WI38 (cell line): ENCODE results near the gene FOXA2.

Experiments
- H3K4me3 ChIP-seq: 2 replicates; pipeline ENCODE4 v1.5.1; 2011; ENCODE audit warnings: low read depth, mild to moderate bottlenecking, control low read depth, low read length
- TF ChIP-seq, protein P1 (sequence below): IDR thresholded peaks from 2 replicates; pipeline ENCODE4 v1.5.1; 2012; ENCODE audit warnings: low read depth, mild to moderate bottlenecking, control low read depth, low read length

FOXA2 gene

DNA sequence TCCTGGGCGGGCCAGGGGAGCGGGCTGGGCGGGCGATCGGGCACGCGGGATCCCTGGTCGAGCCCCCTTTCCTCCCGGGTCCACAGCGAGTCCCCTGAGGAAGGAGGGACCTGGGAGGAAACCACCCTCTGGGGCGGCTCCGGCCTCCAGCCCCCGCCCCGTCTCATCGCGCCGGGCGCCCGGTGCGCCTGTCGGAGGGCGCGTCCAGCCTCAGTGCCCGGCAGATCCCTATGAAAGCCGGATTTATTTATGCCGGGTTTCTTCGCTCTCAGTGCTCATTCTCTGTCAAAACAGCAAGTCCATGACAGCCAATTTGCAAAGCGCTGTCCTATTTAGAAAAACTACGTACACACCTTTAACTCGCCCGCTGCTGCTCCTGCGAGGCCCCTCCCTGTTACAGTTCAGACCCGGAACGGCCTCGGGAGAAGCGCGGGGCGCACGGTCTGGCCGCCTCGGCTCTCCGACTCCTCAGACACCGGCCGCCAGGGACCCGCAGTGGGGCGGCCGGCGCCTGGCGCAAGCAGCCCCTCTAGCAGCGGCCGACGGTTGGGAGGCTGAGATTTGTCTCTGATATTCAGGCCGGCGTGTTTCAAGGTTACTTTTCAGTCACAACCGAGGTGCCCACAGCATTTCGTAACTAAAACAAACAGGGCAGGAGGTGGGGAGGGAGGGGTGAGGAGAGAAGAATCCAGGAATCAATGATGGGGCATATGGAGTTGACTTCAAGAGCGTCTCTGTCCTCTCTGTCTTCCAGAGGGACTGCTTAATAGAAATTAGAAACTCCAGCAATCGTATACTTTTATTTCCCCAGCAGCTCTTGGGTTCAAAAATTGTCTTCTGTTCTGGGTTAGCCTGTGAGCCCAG lies 782 bp upstream of the FOXA2 start:
- TF ChIP-seq, protein P1, sequence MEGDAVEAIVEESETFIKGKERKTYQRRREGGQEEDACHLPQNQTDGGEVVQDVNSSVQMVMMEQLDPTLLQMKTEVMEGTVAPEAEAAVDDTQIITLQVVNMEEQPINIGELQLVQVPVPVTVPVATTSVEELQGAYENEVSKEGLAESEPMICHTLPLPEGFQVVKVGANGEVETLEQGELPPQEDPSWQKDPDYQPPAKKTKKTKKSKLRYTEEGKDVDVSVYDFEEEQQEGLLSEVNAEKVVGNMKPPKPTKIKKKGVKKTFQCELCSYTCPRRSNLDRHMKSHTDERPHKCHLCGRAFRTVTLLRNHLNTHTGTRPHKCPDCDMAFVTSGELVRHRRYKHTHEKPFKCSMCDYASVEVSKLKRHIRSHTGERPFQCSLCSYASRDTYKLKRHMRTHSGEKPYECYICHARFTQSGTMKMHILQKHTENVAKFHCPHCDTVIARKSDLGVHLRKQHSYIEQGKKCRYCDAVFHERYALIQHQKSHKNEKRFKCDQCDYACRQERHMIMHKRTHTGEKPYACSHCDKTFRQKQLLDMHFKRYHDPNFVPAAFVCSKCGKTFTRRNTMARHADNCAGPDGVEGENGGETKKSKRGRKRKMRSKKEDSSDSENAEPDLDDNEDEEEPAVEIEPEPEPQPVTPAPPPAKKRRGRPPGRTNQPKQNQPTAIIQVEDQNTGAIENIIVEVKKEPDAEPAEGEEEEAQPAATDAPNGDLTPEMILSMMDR: no peak
- H3K4me3 ChIP-seq: no peak overlapping the region

DNA sequence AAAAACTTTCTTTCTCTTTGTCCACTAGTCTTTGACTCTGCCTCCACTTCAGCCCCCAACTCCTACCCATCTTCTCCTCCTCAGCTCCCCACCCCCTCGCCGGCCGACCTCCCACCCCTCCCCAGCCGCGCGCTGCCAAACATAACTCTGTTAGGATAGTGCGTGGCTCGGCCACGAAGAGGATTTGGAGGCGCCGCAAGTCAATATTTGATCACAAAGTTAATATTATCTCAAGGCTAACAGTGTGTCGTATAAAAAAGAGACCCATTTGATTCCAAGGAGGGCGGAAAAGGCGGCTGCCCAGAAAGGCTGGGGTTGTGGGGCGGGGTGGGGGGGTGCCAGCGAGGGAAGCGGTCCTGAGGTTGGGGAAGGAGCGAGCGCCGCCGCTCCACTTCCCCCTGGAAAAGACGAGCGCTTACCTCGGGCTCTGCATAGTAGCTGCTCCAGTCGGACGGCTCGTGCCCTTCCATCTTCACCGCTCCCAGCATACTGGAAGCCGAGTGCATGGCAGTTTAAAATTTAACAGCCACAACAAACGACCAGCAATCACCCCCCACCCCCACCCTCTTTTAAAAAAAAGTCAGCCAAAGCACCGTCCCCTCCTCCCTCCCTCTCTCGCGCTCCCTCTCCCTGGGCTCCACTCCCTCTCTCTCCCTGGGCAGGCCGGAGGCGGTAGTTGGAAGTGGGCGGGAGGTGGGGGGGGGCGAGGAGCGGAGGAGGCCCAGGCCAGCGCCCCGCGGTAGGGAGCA lies 425 bp downstream of the FOXA2 start:
- H3K4me3 ChIP-seq: no peak overlapping the region
- TF ChIP-seq, protein P1: no peak

- TF ChIP-seq, protein P1: no peak
- H3K4me3 ChIP-seq: no peak overlapping the region
These were observed 1.2 kb downstream of the FOXA2 start for GRCh38 chr20:22582964-22583772.

DNA sequence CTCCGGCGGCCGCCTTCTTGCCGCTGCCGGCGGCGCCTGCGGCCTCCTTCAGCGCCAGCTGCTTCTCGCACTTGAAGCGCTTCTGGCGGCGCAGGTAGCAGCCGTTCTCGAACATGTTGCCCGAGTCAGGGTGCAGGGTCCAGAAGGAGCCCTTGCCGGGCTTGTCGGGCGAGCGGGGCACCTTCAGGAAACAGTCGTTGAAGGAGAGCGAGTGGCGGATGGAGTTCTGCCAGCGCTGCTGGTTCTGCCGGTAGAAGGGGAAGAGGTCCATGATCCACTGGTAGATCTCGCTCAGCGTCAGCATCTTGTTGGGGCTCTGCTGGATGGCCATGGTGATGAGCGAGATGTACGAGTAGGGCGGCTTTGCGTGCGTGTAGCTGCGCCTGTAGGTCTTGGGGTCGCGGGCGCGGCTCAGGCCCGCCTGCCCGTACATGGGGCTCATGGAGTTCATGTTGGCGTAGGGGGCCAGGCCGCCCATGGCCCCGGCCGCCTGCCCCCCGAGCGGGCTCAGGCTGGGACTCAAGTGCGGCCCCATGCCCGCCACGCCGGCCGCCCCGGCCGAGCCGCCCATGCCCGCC lies 1.9 kb downstream of the FOXA2 start:
- TF ChIP-seq, protein P1: no peak
- H3K4me3 ChIP-seq: no peak overlapping the region

DNA sequence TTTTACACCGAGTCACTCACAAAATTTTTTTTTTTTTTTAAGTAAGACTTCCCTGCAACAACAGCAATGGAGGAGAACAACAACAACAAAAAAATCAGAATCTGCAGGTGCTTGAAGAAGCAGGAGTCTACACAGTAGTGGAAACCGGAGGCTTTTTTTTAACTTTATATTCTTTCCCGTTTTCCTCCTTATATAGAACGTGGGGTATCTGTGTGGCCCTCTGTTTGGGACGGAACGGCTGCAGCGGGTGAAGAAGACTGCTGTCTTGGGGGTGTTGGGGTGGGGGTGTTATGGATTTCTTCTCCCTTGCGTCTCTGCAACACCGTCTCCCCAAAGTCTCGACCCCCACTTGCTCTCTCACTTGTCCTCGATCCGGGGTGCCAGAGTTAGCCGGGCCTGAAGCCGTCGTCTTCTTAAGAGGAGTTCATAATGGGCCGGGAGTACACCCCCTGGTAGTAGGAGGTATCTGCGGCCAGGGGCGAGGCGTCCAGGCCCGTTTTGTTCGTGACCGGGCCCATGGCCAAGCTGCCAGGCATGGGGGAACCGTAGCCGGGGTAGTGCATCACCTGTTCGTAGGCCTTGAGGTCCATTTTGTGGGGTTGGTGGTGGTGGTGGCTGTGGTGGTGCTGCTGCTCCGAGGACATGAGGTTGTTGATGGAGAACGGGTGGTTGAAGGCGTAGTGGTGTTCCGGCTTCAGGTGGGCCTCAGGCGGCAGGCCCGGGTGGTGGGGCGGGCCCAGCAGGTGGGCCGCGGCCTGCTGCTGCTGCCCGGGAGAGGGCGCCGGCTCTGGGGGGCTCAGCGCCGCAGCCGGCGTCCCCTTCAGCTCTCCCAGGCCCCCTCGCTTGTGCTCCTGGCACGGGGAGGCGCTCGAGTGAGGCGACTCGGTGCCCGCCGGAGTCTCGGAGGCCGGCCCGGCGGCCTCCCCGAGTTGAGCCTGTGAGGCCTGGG lies 2.7 kb downstream of the FOXA2 start:
- H3K4me3 ChIP-seq: no peak overlapping the region
- TF ChIP-seq, protein P1: no peak
